HepG2 (cell line): ENCODE results near the gene SURF1. TPM values are rescaled to one million over a fixed set of nuclear protein-coding genes. Genes with fewer than 3 reads are reported as not detected.

Experiments used
- AHR ChIP-seq: IDR thresholded peaks from 2 replicates; pipeline ENCODE4 v1.6.1; 2018; ENCODE audit warnings: missing genetic modification reagents, missing compliant biosample characterization
- FOXP1 ChIP-seq, 2 experiments: fragments of 450-650 bp in 1 of 2; IDR thresholded peaks; 2 replicates each; pipeline ENCODE4 v1.6.1; 2017 to 2018; ENCODE audit warnings: antibody characterized with exemption in 1 of 2
- KLF13 ChIP-seq: sonication (generic); formaldehyde crosslinking; IDR thresholded peaks from 2 replicates; pipeline ENCODE4 v1.4.0; 2020; ENCODE audit warnings: mild to moderate bottlenecking, missing genetic modification reagents
- KLF15 ChIP-seq: sonication (generic); formaldehyde crosslinking; IDR thresholded peaks from 2 replicates; pipeline ENCODE4 v1.8.1; 2023; ENCODE audit warnings: borderline replicate concordance, mild to moderate bottlenecking, inconsistent platforms, missing genetic modification reagents, mixed read lengths
- PRPF4 ChIP-seq: fragments of 200-400 bp; formaldehyde crosslinking; IDR thresholded peaks from 2 replicates; pipeline ENCODE4 v1.6.1; 2016; ENCODE audit warnings: low read length, low read depth; ENCODE audit not compliant: poor library complexity, severe bottlenecking
- RNF2 ChIP-seq: fragments of 450-650 bp; conservative IDR thresholded peaks from 2 replicates; pipeline ENCODE4 v1.6.1; 2016; ENCODE audit warnings: low read depth
- ZBTB14 ChIP-seq: sonication (generic); formaldehyde crosslinking; IDR thresholded peaks from 2 replicates; pipeline ENCODE4 v1.4.0; 2020; ENCODE audit warnings: missing genetic modification reagents
- ZNF350 ChIP-seq: sonication (generic); formaldehyde crosslinking; IDR thresholded peaks from 2 replicates; pipeline ENCODE4 v1.4.0; 2020; ENCODE audit warnings: mild to moderate bottlenecking, low read depth, missing genetic modification reagents, borderline replicate concordance
- ZSCAN25 ChIP-seq: sonication (generic); formaldehyde crosslinking; IDR thresholded peaks from 2 replicates; pipeline ENCODE4 v1.8.0; 2022; ENCODE audit warnings: mild to moderate bottlenecking, missing genetic modification reagents
- polyA plus RNA-seq, 8 experiments: library from polyadenylated mRNA; depleted of rRNA in 3 of 8; stranded (reverse) in 7 of 8; unstranded in 1 of 8; fragments of >200 nt; fragmentation: Illumina TruSeq in 4 of 8; extraction: Trizol in 4 of 8; gene quantifications; 2 replicates each; pipeline versions ENCODE4 v1.2.1 to v1.2.3, GENCODE V29; 2011 to 2016; ENCODE audit warnings: low read depth in 4 of 8, missing spikeins in 1 of 8, mixed read lengths in 1 of 8; ENCODE audit not compliant: insufficient read depth in 1 of 8
- total RNA-seq, 5 experiments: library from RNA; depleted of rRNA; stranded (reverse); fragments of >200 nt; fragmentation: Illumina TruSeq; extraction: Trizol; gene quantifications; 2 replicates each; pipeline ENCODE4 v1.2.3, GENCODE V29; 2016; ENCODE audit warnings: low read depth in 1 of 5
- TF ChIP-seq, protein P1 (sequence below): IDR thresholded peaks from 2 replicates; pipeline ENCODE4 v1.6.1; 2016; ENCODE audit warnings: low read depth, missing genetic modification reagents, missing compliant biosample characterization
- TF ChIP-seq, protein P2 (sequence below): sonication (generic); formaldehyde crosslinking; IDR thresholded peaks from 2 replicates; pipeline ENCODE4 v1.5.1; 2020; ENCODE audit warnings: mild to moderate bottlenecking, missing genetic modification reagents, borderline replicate concordance
- TF ChIP-seq, protein P3 (sequence below): sonication (generic); formaldehyde crosslinking; IDR thresholded peaks from 2 replicates; pipeline ENCODE4 v1.8.1; 2023; ENCODE audit warnings: mild to moderate bottlenecking, missing genetic modification reagents, borderline replicate concordance
- TF ChIP-seq, protein P4 (sequence below): sonication (generic); formaldehyde crosslinking; IDR thresholded peaks from 2 replicates; pipeline ENCODE4 v1.5.0; 2020; ENCODE audit warnings: missing genetic modification reagents

SURF1 gene
- total and polyA plus RNA-seq, 2 of the 13 experiments (the other 11 are each of a cell fraction or from before 2014, with no cell fraction given): 17.8 to 40.7 TPM

- TF ChIP-seq, protein P1, sequence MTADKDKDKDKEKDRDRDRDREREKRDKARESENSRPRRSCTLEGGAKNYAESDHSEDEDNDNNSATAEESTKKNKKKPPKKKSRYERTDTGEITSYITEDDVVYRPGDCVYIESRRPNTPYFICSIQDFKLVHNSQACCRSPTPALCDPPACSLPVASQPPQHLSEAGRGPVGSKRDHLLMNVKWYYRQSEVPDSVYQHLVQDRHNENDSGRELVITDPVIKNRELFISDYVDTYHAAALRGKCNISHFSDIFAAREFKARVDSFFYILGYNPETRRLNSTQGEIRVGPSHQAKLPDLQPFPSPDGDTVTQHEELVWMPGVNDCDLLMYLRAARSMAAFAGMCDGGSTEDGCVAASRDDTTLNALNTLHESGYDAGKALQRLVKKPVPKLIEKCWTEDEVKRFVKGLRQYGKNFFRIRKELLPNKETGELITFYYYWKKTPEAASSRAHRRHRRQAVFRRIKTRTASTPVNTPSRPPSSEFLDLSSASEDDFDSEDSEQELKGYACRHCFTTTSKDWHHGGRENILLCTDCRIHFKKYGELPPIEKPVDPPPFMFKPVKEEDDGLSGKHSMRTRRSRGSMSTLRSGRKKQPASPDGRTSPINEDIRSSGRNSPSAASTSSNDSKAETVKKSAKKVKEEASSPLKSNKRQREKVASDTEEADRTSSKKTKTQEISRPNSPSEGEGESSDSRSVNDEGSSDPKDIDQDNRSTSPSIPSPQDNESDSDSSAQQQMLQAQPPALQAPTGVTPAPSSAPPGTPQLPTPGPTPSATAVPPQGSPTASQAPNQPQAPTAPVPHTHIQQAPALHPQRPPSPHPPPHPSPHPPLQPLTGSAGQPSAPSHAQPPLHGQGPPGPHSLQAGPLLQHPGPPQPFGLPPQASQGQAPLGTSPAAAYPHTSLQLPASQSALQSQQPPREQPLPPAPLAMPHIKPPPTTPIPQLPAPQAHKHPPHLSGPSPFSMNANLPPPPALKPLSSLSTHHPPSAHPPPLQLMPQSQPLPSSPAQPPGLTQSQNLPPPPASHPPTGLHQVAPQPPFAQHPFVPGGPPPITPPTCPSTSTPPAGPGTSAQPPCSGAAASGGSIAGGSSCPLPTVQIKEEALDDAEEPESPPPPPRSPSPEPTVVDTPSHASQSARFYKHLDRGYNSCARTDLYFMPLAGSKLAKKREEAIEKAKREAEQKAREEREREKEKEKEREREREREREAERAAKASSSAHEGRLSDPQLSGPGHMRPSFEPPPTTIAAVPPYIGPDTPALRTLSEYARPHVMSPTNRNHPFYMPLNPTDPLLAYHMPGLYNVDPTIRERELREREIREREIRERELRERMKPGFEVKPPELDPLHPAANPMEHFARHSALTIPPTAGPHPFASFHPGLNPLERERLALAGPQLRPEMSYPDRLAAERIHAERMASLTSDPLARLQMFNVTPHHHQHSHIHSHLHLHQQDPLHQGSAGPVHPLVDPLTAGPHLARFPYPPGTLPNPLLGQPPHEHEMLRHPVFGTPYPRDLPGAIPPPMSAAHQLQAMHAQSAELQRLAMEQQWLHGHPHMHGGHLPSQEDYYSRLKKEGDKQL (CRISPR knock-in tag): 0 out of 2 replicates have a peak, but pooled peaks have one; percentile 29
- TF ChIP-seq AHR: peak; percentile 78
- peak; percentile 90; the same call in 1 of the 2 replicates for TF ChIP-seq KLF15
- TF ChIP-seq PRPF4: no peak
- TF ChIP-seq, protein P2, sequence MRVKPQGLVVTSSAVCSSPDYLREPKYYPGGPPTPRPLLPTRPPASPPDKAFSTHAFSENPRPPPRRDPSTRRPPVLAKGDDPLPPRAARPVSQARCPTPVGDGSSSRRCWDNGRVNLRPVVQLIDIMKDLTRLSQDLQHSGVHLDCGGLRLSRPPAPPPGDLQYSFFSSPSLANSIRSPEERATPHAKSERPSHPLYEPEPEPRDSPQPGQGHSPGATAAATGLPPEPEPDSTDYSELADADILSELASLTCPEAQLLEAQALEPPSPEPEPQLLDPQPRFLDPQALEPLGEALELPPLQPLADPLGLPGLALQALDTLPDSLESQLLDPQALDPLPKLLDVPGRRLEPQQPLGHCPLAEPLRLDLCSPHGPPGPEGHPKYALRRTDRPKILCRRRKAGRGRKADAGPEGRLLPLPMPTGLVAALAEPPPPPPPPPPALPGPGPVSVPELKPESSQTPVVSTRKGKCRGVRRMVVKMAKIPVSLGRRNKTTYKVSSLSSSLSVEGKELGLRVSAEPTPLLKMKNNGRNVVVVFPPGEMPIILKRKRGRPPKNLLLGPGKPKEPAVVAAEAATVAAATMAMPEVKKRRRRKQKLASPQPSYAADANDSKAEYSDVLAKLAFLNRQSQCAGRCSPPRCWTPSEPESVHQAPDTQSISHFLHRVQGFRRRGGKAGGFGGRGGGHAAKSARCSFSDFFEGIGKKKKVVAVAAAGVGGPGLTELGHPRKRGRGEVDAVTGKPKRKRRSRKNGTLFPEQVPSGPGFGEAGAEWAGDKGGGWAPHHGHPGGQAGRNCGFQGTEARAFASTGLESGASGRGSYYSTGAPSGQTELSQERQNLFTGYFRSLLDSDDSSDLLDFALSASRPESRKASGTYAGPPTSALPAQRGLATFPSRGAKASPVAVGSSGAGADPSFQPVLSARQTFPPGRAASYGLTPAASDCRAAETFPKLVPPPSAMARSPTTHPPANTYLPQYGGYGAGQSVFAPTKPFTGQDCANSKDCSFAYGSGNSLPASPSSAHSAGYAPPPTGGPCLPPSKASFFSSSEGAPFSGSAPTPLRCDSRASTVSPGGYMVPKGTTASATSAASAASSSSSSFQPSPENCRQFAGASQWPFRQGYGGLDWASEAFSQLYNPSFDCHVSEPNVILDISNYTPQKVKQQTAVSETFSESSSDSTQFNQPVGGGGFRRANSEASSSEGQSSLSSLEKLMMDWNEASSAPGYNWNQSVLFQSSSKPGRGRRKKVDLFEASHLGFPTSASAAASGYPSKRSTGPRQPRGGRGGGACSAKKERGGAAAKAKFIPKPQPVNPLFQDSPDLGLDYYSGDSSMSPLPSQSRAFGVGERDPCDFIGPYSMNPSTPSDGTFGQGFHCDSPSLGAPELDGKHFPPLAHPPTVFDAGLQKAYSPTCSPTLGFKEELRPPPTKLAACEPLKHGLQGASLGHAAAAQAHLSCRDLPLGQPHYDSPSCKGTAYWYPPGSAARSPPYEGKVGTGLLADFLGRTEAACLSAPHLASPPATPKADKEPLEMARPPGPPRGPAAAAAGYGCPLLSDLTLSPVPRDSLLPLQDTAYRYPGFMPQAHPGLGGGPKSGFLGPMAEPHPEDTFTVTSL: no peak; the same call in 1 of the 2 replicates
- TF ChIP-seq ZNF350 (CRISPR knock-in tag): peak; percentile 80
- TF ChIP-seq KLF13 (CRISPR knock-in tag): no peak
- TF ChIP-seq, protein P3, sequence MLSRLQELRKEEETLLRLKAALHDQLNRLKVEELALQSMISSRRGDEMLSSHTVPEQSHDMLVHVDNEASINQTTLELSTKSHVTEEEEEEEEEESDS (CRISPR knock-in tag): peak; percentile 81; the same call in 1 of the 2 replicates
- TF ChIP-seq FOXP1 (IDR thresholded peaks at IDR 0.05): no peak
- no peak for TF ChIP-seq FOXP1 (CRISPR knock-in tag; IDR thresholded peaks at IDR 0.05)
- TF ChIP-seq, protein P4, sequence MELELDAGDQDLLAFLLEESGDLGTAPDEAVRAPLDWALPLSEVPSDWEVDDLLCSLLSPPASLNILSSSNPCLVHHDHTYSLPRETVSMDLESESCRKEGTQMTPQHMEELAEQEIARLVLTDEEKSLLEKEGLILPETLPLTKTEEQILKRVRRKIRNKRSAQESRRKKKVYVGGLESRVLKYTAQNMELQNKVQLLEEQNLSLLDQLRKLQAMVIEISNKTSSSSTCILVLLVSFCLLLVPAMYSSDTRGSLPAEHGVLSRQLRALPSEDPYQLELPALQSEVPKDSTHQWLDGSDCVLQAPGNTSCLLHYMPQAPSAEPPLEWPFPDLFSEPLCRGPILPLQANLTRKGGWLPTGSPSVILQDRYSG (CRISPR knock-in tag): peak; percentile 94
- peak; percentile 66 for TF ChIP-seq ZSCAN25 (CRISPR knock-in tag)
- peak; percentile 65; the same call in 1 of the 2 replicates for TF ChIP-seq RNF2
- peak; percentile 76 for TF ChIP-seq ZBTB14 (CRISPR knock-in tag)
These were observed 20.1 kb downstream of the SURF1 start, which contains the start of gene SURF6 (continued) for GRCh38 chr9:133335924-133336811.
